Fibroblast of lung (primary cell): ENCODE measurements around the gene SCYGR1. TPM values are rescaled to one million over a fixed set of nuclear protein-coding genes. Genes with fewer than 3 reads are reported as not detected.

Experiments
- DNase-seq, 2 donors: peaks; one replicate each; pipeline versions ENCODE4 v3.0.0 to v3.0.0-alpha.2; 2010; ENCODE audit warnings: low read depth in 2 of 2
- H2AFZ ChIP-seq: 2 replicates; pipeline ENCODE4 v1.5.1; 2012; ENCODE audit warnings: low read length, control low read depth, inconsistent platforms
- H3K27ac ChIP-seq: 2 replicates; pipeline ENCODE4 v1.5.1; 2011; ENCODE audit warnings: low read length, control low read depth; ENCODE audit not compliant: insufficient read depth
- H3K27me3 ChIP-seq: 2 replicates; pipeline ENCODE4 v1.5.1; 2011; ENCODE audit warnings: mild to moderate bottlenecking, low read length; ENCODE audit not compliant: control insufficient read depth, insufficient read depth
- H3K36me3 ChIP-seq: 2 replicates; pipeline ENCODE4 v1.5.1; 2011; ENCODE audit warnings: low read length; ENCODE audit not compliant: control insufficient read depth, insufficient read depth
- H3K4me1 ChIP-seq: 2 replicates; pipeline ENCODE4 v1.5.1; 2011; ENCODE audit warnings: low read length; ENCODE audit not compliant: control insufficient read depth, insufficient read depth; ENCODE audit errors: extremely low read depth
- H3K4me2 ChIP-seq: 2 replicates; pipeline ENCODE4 v1.5.1; 2011; ENCODE audit warnings: low read length, control low read depth; ENCODE audit not compliant: insufficient read depth; ENCODE audit errors: extremely low read depth
- H3K4me3 ChIP-seq, 4 experiments: fragments of 200-600 bp in 1 of 4; sonication (generic) in 1 of 4; replicated peaks in 1 of 4; 2 replicates each; pipeline ENCODE4 v1.5.1; 2011 to 2016; ENCODE audit warnings: low read length in 4 of 4, low read depth in 3 of 4, mild to moderate bottlenecking in 3 of 4, control low read depth in 2 of 4, inconsistent platforms in 1 of 4, mixed read lengths in 1 of 4; ENCODE audit not compliant: insufficient read depth in 1 of 4; ENCODE audit errors: control extremely low read depth in 1 of 4
- H3K79me2 ChIP-seq: 2 replicates; pipeline ENCODE4 v1.5.1; 2012; ENCODE audit warnings: mild to moderate bottlenecking, low read length, inconsistent platforms; ENCODE audit not compliant: control insufficient read depth, insufficient read depth
- H3K9ac ChIP-seq: 2 replicates; pipeline ENCODE4 v1.5.1; 2011; ENCODE audit warnings: mild to moderate bottlenecking, low read length, control low read depth; ENCODE audit not compliant: insufficient read depth
- H3K9me3 ChIP-seq: 2 replicates; pipeline ENCODE4 v1.5.1; 2012; ENCODE audit warnings: low read depth, low read length; ENCODE audit not compliant: control insufficient read depth, insufficient read depth
- H4K20me1 ChIP-seq: 2 replicates; pipeline ENCODE4 v1.5.1; 2011; ENCODE audit warnings: low read length; ENCODE audit not compliant: control insufficient read depth, insufficient read depth; ENCODE audit errors: extremely low read depth
- EZH2 ChIP-seq: IDR thresholded peaks from 2 replicates; pipeline ENCODE4 v1.5.1; 2012; ENCODE audit warnings: low read length, control low read depth, mild to moderate bottlenecking; ENCODE audit errors: missing control alignments
- polyA plus RNA-seq, 2 donors: library from polyadenylated mRNA; depleted of rRNA in 1 of 2; stranded (reverse) in 1 of 2; unstranded in 1 of 2; fragments of >200 nt; gene quantifications; 2 replicates each; pipeline ENCODE4 v1.2.1, GENCODE V29; 2011 to 2012; ENCODE audit warnings: missing spikeins in 1 of 2
- total RNA-seq: library from RNA; depleted of rRNA; stranded (reverse); fragments of >200 nt; gene quantifications from 2 replicates; pipeline ENCODE4 v1.2.1, GENCODE V29; 2014
- TF ChIP-seq, protein P1 (sequence below), 2 donors: IDR thresholded peaks in 1 of 2; conservative IDR thresholded peaks in 1 of 2; 1 replicate in 1 of 2; 2 replicates in 1 of 2; pipeline ENCODE4 v1.5.1; 2011 to 2012; ENCODE audit warnings: low read length in 2 of 2, control low read depth in 1 of 2, inconsistent platforms in 1 of 2, low read depth in 1 of 2, mild to moderate bottlenecking in 1 of 2

SCYGR1 gene
- total and polyA plus RNA-seq, 2 donors (not counting 1 experiment from before 2014, with no cell fraction given), result not detected

GRCh38 chr2:227394401-227394800 lies 6.7 kb upstream of the SCYGR1 start:
- no peak for DNase-seq
- Histone ChIP-seq H3K4me3 (no peak overlapping the region), H3K4me1 (no peaks in the 10 kb centered on the region), H3K36me3 (no peaks in the 10 kb centered on the region), H4K20me1 (no peaks in the 10 kb centered on the region), H2AFZ (no peak overlapping the region), H3K4me2 (no peak overlapping the region), H3K27ac (no peak overlapping the region), H3K9ac (no peak overlapping the region), H3K9me3 (no peaks in the 10 kb centered on the region), H3K27me3 (no peaks in the 10 kb centered on the region), H3K79me2 (no peaks in the 10 kb centered on the region)
- TF ChIP-seq, protein P1, sequence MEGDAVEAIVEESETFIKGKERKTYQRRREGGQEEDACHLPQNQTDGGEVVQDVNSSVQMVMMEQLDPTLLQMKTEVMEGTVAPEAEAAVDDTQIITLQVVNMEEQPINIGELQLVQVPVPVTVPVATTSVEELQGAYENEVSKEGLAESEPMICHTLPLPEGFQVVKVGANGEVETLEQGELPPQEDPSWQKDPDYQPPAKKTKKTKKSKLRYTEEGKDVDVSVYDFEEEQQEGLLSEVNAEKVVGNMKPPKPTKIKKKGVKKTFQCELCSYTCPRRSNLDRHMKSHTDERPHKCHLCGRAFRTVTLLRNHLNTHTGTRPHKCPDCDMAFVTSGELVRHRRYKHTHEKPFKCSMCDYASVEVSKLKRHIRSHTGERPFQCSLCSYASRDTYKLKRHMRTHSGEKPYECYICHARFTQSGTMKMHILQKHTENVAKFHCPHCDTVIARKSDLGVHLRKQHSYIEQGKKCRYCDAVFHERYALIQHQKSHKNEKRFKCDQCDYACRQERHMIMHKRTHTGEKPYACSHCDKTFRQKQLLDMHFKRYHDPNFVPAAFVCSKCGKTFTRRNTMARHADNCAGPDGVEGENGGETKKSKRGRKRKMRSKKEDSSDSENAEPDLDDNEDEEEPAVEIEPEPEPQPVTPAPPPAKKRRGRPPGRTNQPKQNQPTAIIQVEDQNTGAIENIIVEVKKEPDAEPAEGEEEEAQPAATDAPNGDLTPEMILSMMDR (conservative IDR thresholded peaks at IDR 0.05 in 1 of 2, IDR thresholded peaks at IDR 0.05 in 1 of 2; ENCODE audit: low read depth in 1 of 2, low read length in 2 of 2), result no peak
- no peak for TF ChIP-seq EZH2

GRCh38 chr2:227390468-227391256 lies 2.9 kb upstream of the SCYGR1 start:
- Histone ChIP-seq H3K27ac (no peak overlapping the region), H3K4me3 (no peak overlapping the region), H2AFZ (no peak overlapping the region), H3K79me2 (no peaks in the 10 kb centered on the region), H3K36me3 (no peaks in the 10 kb centered on the region), H3K27me3 (no peaks in the 10 kb centered on the region), H4K20me1 (no peaks in the 10 kb centered on the region), H3K4me2 (no peak overlapping the region), H3K9ac (no peak overlapping the region), H3K4me1 (peaks cover 2% of the 10 kb centered on the region), H3K9me3 (no peaks in the 10 kb centered on the region)
- no peak for TF ChIP-seq EZH2
- TF ChIP-seq, protein P1 (conservative IDR thresholded peaks at IDR 0.05 in 1 of 2, IDR thresholded peaks at IDR 0.05 in 1 of 2; ENCODE audit: low read depth in 1 of 2, low read length in 2 of 2), result no peak
- no peak for DNase-seq

GRCh38 chr2:227389661-227390060 lies 1.9 kb upstream of the SCYGR1 start:
- no peak for DNase-seq
- no peaks in the 10 kb centered on the region for H3K36me3 ChIP-seq
- TF ChIP-seq, protein P1 (conservative IDR thresholded peaks at IDR 0.05 in 1 of 2, IDR thresholded peaks at IDR 0.05 in 1 of 2; ENCODE audit: low read depth in 1 of 2, low read length in 2 of 2), result no peak
- TF ChIP-seq EZH2, result no peak
- no peaks in the 10 kb centered on the region for H3K79me2 ChIP-seq
- no peaks in the 10 kb centered on the region for H3K27me3 ChIP-seq
- no peak overlapping the region for H3K4me3 ChIP-seq
- no peak overlapping the region for H3K9ac ChIP-seq
- no peaks in the 10 kb centered on the region for H3K9me3 ChIP-seq
- peak overlapping the region; percentile 42 for H3K27ac ChIP-seq
- H3K4me1 ChIP-seq, result peaks cover 2% of the 10 kb centered on the region
- no peak overlapping the region for H3K4me2 ChIP-seq
- no peaks in the 10 kb centered on the region for H4K20me1 ChIP-seq
- H2AFZ ChIP-seq, result no peak overlapping the region
